ENCODE results near the gene OLA1. TPM values are rescaled to one million over a fixed set of nuclear protein-coding genes. Genes with fewer than 3 reads are reported as not detected.

The OLA1 gene
- total RNA-seq, 1 experiment from 2014 or later, result 182 TPM

DNA sequence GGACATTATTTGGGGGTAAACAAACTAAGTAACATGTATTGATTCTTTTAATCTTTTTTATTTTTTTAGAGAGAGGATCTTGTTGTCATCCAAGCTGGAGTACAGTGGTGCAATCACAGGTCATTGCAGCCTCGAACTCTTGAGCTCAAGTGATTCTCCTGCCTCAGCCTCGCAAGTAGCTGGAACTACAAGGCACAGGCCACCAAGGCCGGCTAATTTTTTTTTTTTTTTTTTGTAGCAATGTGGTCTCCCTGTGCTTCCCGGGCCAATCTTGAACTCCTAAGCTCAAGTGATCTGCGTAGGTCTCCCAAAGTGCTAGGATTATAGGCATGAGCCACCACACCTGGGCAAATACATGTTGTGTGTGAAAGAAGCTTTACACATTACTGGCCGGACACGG lies 29.6 kb downstream of the OLA1 start:
- DNase-seq, result no peak
- Histone ChIP-seq H3K79me2 (ENCODE audit: low read length) (peaks cover 53% of the 10 kb centered on the region), H3F3A (ENCODE audit: low read length, unreplicated experiment) (no peaks in the 10 kb centered on the region), H2AFZ (ENCODE audit: low read length) (no peak overlapping the region), H3K36me3 (ENCODE audit: low read depth, low read length) (peaks cover 22% of the 10 kb centered on the region; the same call in 1 of the 2 replicates), H3K27ac (ENCODE audit: low read length) (no peak overlapping the region), H3K9me2 (replicated peaks; ENCODE audit: low read length) (no peaks in the 10 kb centered on the region), H3K27me3 (ENCODE audit: low read length) (no peaks in the 10 kb centered on the region), H3K9ac (ENCODE audit: low read length) (no peak overlapping the region), H4K20me1 (ENCODE audit: low read length) (no peaks in the 10 kb centered on the region), H3K4me1 (ENCODE audit: insufficient read depth, low read length) (no peaks in the 10 kb centered on the region), H3K4me2 (ENCODE audit: low read length) (no peak overlapping the region), H3K9me3 (ENCODE audit: low read length) (no peaks in the 10 kb centered on the region), H3K4me3 (ENCODE audit: low read length) (no peak overlapping the region)
- TF ChIP-seq, protein P1, sequence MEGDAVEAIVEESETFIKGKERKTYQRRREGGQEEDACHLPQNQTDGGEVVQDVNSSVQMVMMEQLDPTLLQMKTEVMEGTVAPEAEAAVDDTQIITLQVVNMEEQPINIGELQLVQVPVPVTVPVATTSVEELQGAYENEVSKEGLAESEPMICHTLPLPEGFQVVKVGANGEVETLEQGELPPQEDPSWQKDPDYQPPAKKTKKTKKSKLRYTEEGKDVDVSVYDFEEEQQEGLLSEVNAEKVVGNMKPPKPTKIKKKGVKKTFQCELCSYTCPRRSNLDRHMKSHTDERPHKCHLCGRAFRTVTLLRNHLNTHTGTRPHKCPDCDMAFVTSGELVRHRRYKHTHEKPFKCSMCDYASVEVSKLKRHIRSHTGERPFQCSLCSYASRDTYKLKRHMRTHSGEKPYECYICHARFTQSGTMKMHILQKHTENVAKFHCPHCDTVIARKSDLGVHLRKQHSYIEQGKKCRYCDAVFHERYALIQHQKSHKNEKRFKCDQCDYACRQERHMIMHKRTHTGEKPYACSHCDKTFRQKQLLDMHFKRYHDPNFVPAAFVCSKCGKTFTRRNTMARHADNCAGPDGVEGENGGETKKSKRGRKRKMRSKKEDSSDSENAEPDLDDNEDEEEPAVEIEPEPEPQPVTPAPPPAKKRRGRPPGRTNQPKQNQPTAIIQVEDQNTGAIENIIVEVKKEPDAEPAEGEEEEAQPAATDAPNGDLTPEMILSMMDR (conservative IDR thresholded peaks at IDR 0.05; ENCODE audit: low read depth, low read length), result no peak
- no TSS peak for BruUV-seq (replicated peaks)
- no peak for ATAC-seq
- intact Hi-C loops (cut with micrococcal nuclease), result no loop called here
- POLR2A ChIA-PET (ENCODE audit: unreplicated experiment), result no interaction called here
- CTCF ChIA-PET, result no interaction called here

DNA sequence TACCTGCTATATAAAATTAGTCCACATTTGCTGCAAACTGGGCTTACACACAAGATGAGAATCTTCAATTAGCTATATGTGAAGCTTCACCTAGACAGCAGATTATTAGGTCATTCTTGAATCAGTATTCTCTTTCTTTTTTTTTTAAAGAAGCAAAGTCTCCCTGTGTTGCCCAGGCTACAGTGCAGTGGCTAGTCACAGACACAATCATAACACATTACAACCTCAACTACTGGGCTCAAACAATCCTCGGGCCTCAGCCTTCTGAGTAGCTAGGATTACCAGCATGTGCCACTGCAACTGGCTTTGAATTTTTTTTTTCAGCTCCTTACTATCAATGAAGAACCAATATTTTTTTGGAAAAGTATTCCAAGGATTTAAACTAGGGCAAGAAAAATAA lies 30.5 kb downstream of the OLA1 start:
- H3K27me3 ChIP-seq (ENCODE audit: low read length), result no peaks in the 10 kb centered on the region
- ATAC-seq (no peak), DNase-seq (no peak)
- no peaks in the 10 kb centered on the region for H3K4me1 ChIP-seq (ENCODE audit: insufficient read depth, low read length)
- CTCF ChIA-PET, result no interaction called here
- no peak overlapping the region for H3K4me2 ChIP-seq (ENCODE audit: low read length)
- H4K20me1 ChIP-seq (ENCODE audit: low read length), result no peaks in the 10 kb centered on the region
- H3K27ac ChIP-seq (ENCODE audit: low read length), result no peak overlapping the region
- H3K9ac ChIP-seq (ENCODE audit: low read length), result no peak overlapping the region
- peaks cover 51% of the 10 kb centered on the region for H3K79me2 ChIP-seq (ENCODE audit: low read length)
- no peak overlapping the region for H3K4me3 ChIP-seq (ENCODE audit: low read length)
- BruUV-seq (replicated peaks), result no TSS peak
- H3K9me2 ChIP-seq (replicated peaks; ENCODE audit: low read length), result no peaks in the 10 kb centered on the region
- POLR2A ChIA-PET (ENCODE audit: unreplicated experiment), result interaction anchor here (0.6 kb wide), 1 partner anchor 596 kb away, joined by 3 read pairs; no protein-coding TSS in a partner anchor
- H3K9me3 ChIP-seq (ENCODE audit: low read length), result no peaks in the 10 kb centered on the region
- TF ChIP-seq, protein P1 (conservative IDR thresholded peaks at IDR 0.05; ENCODE audit: low read depth, low read length), result no peak
- TF ChIP-seq EZH2 (IDR thresholded peaks at IDR 0.05; ENCODE audit: low read length, unreplicated experiment) (no peak), EZH2phosphoT487 (IDR thresholded peaks at IDR 0.05; ENCODE audit: borderline replicate concordance, low read length) (no peak)
- intact Hi-C loops (cut with micrococcal nuclease), result no loop called here
- no peaks in the 10 kb centered on the region for H3F3A ChIP-seq (ENCODE audit: low read length, unreplicated experiment)
- H3K36me3 ChIP-seq (ENCODE audit: low read depth, low read length), result peaks cover 13% of the 10 kb centered on the region; the same call in 1 of the 2 replicates
- H2AFZ ChIP-seq (ENCODE audit: low read length), result no peak overlapping the region

DNA sequence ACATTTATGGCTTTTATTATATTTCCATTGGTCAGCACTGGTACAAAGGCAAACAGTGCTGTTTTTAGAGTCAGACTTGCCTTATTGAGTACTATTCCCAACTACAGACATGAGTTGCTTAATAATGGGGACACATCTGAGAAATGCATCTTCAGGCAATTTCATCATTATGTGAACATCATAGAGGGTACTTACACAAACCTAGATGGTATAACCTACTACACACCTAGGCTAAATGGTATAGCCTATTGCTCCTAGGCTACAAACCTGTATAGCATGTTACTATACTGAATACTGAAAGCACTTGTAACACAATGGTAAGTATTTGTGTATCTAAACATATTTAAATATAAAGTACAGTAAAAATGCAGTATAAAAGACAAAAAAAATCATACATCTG lies 36.4 kb downstream of the OLA1 start:
- H3K79me2 ChIP-seq (ENCODE audit: low read length), result peaks cover 34% of the 10 kb centered on the region
- CTCF ChIA-PET, result no interaction called here
- H3K27me3 ChIP-seq (ENCODE audit: low read length), result no peaks in the 10 kb centered on the region

More for the DNA sequence above, 36.4 kb downstream of the OLA1 start:
- 0 out of 2 replicates have a peak, but pooled peaks cover 3% of the 10 kb centered on the region for H3K36me3 ChIP-seq (ENCODE audit: low read depth, low read length)
- H4K20me1 ChIP-seq (ENCODE audit: low read length), result 0 out of 2 replicates have a peak, but pooled peaks cover 6% of the 10 kb centered on the region
- H3K4me3 ChIP-seq (ENCODE audit: low read length), result no peak overlapping the region
- TF ChIP-seq EZH2phosphoT487 (IDR thresholded peaks at IDR 0.05; ENCODE audit: borderline replicate concordance, low read length), result no peak
- TF ChIP-seq, protein P1 (conservative IDR thresholded peaks at IDR 0.05; ENCODE audit: low read depth, low read length), result no peak
- TF ChIP-seq EZH2 (IDR thresholded peaks at IDR 0.05; ENCODE audit: low read length, unreplicated experiment), result no peak
- DNase-seq, result no peak
- intact Hi-C loops (cut with micrococcal nuclease), result no loop called here
- no peak overlapping the region for H3K9ac ChIP-seq (ENCODE audit: low read length)
- H3F3A ChIP-seq (ENCODE audit: low read length, unreplicated experiment), result no peaks in the 10 kb centered on the region
- no peak for ATAC-seq
- H3K4me1 ChIP-seq (ENCODE audit: insufficient read depth, low read length), result no peaks in the 10 kb centered on the region
- H3K27ac ChIP-seq (ENCODE audit: low read length), result no peak overlapping the region
- H3K4me2 ChIP-seq (ENCODE audit: low read length), result no peak overlapping the region
- H3K9me3 ChIP-seq (ENCODE audit: low read length), result no peaks in the 10 kb centered on the region
- H2AFZ ChIP-seq (ENCODE audit: low read length), result no peak overlapping the region
- POLR2A ChIA-PET (ENCODE audit: unreplicated experiment), result no interaction called here
- no peaks in the 10 kb centered on the region for H3K9me2 ChIP-seq (replicated peaks; ENCODE audit: low read length)
- BruUV-seq (replicated peaks), result no TSS peak

Data from PC-3 (cell line).